K562 (cell line): Measurements from ENCODE around the gene RXRA. TPM values are rescaled to one million over a fixed set of nuclear protein-coding genes. Genes with fewer than 3 reads are reported as not detected.
A peak's percentile ranks its signal among the peaks of the same experiment; 100 is the strongest.

Experiments
- ARHGAP35 ChIP-seq: fragments of 450-650 bp; IDR thresholded peaks from 2 replicates; pipeline ENCODE4 v1.6.1; 2018; ENCODE audit not compliant: partially characterized antibody
- ATF1 ChIP-seq, 2 experiments: fragments of 450-650 bp in 1 of 2; IDR thresholded peaks; 2 replicates each; pipeline ENCODE4 v1.6.1; 2016; ENCODE audit warnings: missing compliant biosample characterization in 1 of 2, missing genetic modification characterization in 1 of 2
- CGGBP1 ChIP-seq: fragments of 250-450 bp; sonication (Bioruptor Pico); IDR thresholded peaks from 2 replicates; pipeline ENCODE4 v1.9.0; 2021; ENCODE audit warnings: mild to moderate bottlenecking
- CTBP1 ChIP-seq: fragments of 450-650 bp; IDR thresholded peaks from 2 replicates; pipeline ENCODE4 v1.6.1; 2016; ENCODE audit warnings: borderline replicate concordance
- HCFC1 ChIP-seq: IDR thresholded peaks from 2 replicates; pipeline ENCODE4 v1.6.1; 2012; ENCODE audit warnings: low read depth, low read length, improper control_type of control experiment
- HDGF ChIP-seq: fragments of 450-650 bp; IDR thresholded peaks from 2 replicates; pipeline ENCODE4 v1.6.1; 2016
- LCOR ChIP-seq: sonication (generic); formaldehyde crosslinking; IDR thresholded peaks from 2 replicates; pipeline ENCODE4 v1.8.0; 2022; ENCODE audit warnings: mild to moderate bottlenecking, missing genetic modification reagents
- MTA2 ChIP-seq: fragments of 450-650 bp; IDR thresholded peaks from 2 replicates; pipeline ENCODE4 v1.6.1; 2016; ENCODE audit warnings: low read depth
- NELFE ChIP-seq: IDR thresholded peaks from 2 replicates; pipeline ENCODE4 v1.6.1; 2011; ENCODE audit warnings: mild to moderate bottlenecking; ENCODE audit not compliant: insufficient read depth, insufficient read length
- NR1H2 ChIP-seq: sonication (generic); formaldehyde crosslinking; IDR thresholded peaks from 2 replicates; pipeline ENCODE4 v1.4.0; 2020; ENCODE audit warnings: mild to moderate bottlenecking, missing genetic modification reagents
- PHB ChIP-seq: fragments of 250-450 bp; sonication (Bioruptor Pico); IDR thresholded peaks from 2 replicates; pipeline ENCODE4 v1.5.0; 2021
- RBM39 ChIP-seq: fragments of 200-400 bp; formaldehyde crosslinking; optimal IDR thresholded peaks from 2 replicates; pipeline ENCODE3; 2018; ENCODE audit warnings: low read depth, low read length
- RFX7 ChIP-seq: fragments of 250-450 bp; sonication (Bioruptor Pico); IDR thresholded peaks from 2 replicates; pipeline ENCODE4 v1.5.1; 2021; ENCODE audit warnings: mild to moderate bottlenecking
- SIN3B ChIP-seq: fragments of 450-650 bp; IDR thresholded peaks from 2 replicates; pipeline ENCODE4 v1.6.1; 2017; ENCODE audit warnings: low read depth, mild to moderate bottlenecking, moderate library complexity
- SOX6 ChIP-seq: fragments of 450-650 bp; IDR thresholded peaks from 2 replicates; pipeline ENCODE4 v1.6.1; 2014; ENCODE audit warnings: mild to moderate bottlenecking
- TFAP4 ChIP-seq: sonication (generic); formaldehyde crosslinking; IDR thresholded peaks from 2 replicates; pipeline ENCODE4 v1.8.0; 2022; ENCODE audit warnings: missing genetic modification reagents, mild to moderate bottlenecking, moderate library complexity, borderline replicate concordance
- ZFX ChIP-seq: sonication (generic); formaldehyde crosslinking; IDR thresholded peaks from 2 replicates; pipeline ENCODE4 v1.8.0; 2022; ENCODE audit warnings: mild to moderate bottlenecking, missing genetic modification reagents, moderate library complexity
- ZKSCAN1 ChIP-seq: fragments of 150-350 bp; IDR thresholded peaks from 2 replicates; pipeline ENCODE4 v1.6.1; 2016; ENCODE audit warnings: low read depth, low read length
- ZNF274 ChIP-seq: IDR thresholded peaks from 2 replicates; pipeline ENCODE4 v1.6.1; 2011; ENCODE audit warnings: low read depth, mild to moderate bottlenecking, low read length, moderate library complexity, borderline replicate concordance
- polyA plus RNA-seq, 8 experiments: library from polyadenylated mRNA; depleted of rRNA in 4 of 8; stranded (reverse) in 5 of 8; unstranded in 3 of 8; fragments of >200 nt; fragmentation: Nextera tagmentation in 2 of 8; fragmentation: Illumina TruSeq in 1 of 8; extraction: Ambion mirVana in 2 of 8; extraction: Trizol in 1 of 8; gene quantifications; 2 replicates each; pipeline versions ENCODE4 v1.2.1 to v1.2.3, GENCODE V29; 2011 to 2014; ENCODE audit warnings: inconsistent platforms in 1 of 8, missing spikeins in 1 of 8
- total RNA-seq, 7 experiments: library from RNA; depleted of rRNA in 6 of 7; stranded (reverse); fragments of >200 nt in 6 of 7; fragmentation: Illumina TruSeq in 2 of 7; extraction: Trizol in 2 of 7; gene quantifications; 2 replicates each; pipeline versions ENCODE4 v1.2.1 to v1.2.3, GENCODE V29; 2011 to 2021; ENCODE audit warnings: low replicate concordance in 1 of 7
- TF ChIP-seq, protein P1 (sequence below): IDR thresholded peaks from 2 replicates; pipeline ENCODE4 v1.6.1; 2011; ENCODE audit warnings: borderline replicate concordance, low read depth, mild to moderate bottlenecking, moderate library complexity, low read length; ENCODE audit not compliant: insufficient read depth, poor library complexity, severe bottlenecking
- TF ChIP-seq, protein P2 (sequence below): fragments of 450-650 bp; IDR thresholded peaks from 2 replicates; pipeline ENCODE4 v1.6.1; 2018; ENCODE audit not compliant: partially characterized antibody
- TF ChIP-seq, protein P3 (sequence below): IDR thresholded peaks from 2 replicates; pipeline ENCODE4 v1.6.1; 2011; ENCODE audit not compliant: insufficient read length; ENCODE audit errors: extremely low read depth

RXRA gene
- total and polyA plus RNA-seq, 9 of the 15 experiments (the other 6 are each of a cell fraction or from before 2014, with no cell fraction given): 0.35 to 23.6 (median 4.6) TPM

GRCh38 chr9:134326724-134327601, 708 bp downstream of the RXRA start (continued):
- TF ChIP-seq, protein P1, sequence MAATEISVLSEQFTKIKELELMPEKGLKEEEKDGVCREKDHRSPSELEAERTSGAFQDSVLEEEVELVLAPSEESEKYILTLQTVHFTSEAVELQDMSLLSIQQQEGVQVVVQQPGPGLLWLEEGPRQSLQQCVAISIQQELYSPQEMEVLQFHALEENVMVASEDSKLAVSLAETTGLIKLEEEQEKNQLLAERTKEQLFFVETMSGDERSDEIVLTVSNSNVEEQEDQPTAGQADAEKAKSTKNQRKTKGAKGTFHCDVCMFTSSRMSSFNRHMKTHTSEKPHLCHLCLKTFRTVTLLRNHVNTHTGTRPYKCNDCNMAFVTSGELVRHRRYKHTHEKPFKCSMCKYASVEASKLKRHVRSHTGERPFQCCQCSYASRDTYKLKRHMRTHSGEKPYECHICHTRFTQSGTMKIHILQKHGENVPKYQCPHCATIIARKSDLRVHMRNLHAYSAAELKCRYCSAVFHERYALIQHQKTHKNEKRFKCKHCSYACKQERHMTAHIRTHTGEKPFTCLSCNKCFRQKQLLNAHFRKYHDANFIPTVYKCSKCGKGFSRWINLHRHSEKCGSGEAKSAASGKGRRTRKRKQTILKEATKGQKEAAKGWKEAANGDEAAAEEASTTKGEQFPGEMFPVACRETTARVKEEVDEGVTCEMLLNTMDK: no peak
- TF ChIP-seq NR1H2 (no peak), NELFE (no peak), ATF1 (CRISPR knock-in tag; IDR thresholded peaks at IDR 0.05) (no peak), ATF1 (tag; IDR thresholded peaks at IDR 0.05) (no peak), PHB (CRISPR knock-in tag) (no peak), SOX6 (no peak), MTA2 (no peak), ZFX (CRISPR knock-in tag) (peak; percentile 75), HCFC1 (no peak), HDGF (no peak), CGGBP1 (CRISPR knock-in tag) (no peak), ZKSCAN1 (no peak), TFAP4 (CRISPR knock-in tag) (no peak), ZNF274 (no peak), RBM39 (no peak), RFX7 (CRISPR knock-in tag) (no peak), ARHGAP35 (no peak), CTBP1 (peak; percentile 31; the same call in 1 of the 2 replicates), LCOR (no peak), SIN3B (no peak)
- TF ChIP-seq, protein P2, sequence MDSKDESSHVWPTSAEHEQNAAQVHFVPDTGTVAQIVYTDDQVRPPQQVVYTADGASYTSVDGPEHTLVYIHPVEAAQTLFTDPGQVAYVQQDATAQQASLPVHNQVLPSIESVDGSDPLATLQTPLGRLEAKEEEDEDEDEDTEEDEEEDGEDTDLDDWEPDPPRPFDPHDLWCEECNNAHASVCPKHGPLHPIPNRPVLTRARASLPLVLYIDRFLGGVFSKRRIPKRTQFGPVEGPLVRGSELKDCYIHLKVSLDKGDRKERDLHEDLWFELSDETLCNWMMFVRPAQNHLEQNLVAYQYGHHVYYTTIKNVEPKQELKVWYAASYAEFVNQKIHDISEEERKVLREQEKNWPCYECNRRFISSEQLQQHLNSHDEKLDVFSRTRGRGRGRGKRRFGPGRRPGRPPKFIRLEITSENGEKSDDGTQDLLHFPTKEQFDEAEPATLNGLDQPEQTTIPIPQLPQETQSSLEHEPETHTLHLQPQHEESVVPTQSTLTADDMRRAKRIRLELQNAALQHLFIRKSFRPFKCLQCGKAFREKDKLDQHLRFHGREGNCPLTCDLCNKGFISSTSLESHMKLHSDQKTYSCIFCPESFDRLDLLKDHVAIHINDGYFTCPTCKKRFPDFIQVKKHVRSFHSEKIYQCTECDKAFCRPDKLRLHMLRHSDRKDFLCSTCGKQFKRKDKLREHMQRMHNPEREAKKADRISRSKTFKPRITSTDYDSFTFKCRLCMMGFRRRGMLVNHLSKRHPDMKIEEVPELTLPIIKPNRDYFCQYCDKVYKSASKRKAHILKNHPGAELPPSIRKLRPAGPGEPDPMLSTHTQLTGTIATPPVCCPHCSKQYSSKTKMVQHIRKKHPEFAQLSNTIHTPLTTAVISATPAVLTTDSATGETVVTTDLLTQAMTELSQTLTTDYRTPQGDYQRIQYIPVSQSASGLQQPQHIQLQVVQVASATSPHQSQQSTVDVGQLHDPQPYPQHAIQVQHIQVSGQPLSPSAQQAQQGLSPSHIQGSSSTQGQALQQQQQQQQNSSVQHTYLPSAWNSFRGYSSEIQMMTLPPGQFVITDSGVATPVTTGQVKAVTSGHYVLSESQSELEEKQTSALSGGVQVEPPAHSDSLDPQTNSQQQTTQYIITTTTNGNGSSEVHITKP: no peak
- TF ChIP-seq, protein P3, sequence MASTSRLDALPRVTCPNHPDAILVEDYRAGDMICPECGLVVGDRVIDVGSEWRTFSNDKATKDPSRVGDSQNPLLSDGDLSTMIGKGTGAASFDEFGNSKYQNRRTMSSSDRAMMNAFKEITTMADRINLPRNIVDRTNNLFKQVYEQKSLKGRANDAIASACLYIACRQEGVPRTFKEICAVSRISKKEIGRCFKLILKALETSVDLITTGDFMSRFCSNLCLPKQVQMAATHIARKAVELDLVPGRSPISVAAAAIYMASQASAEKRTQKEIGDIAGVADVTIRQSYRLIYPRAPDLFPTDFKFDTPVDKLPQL: no peak
